ENCODE data around the gene TRIM7.
"Not testable (repeated sequence)": the region's sequence is repeated elsewhere in the genome, so short reads cannot be mapped to it uniquely, and the experiment has no call there.

TRIM7 gene

GRCh38 chr5:181212934-181213333, 7.9 kb upstream of the TRIM7 start:
- no peak for DNase-seq (ENCODE audit: low spot score)

GRCh38 chr5:181212080-181212479, 7.1 kb upstream of the TRIM7 start:
- no peak for DNase-seq (ENCODE audit: low spot score)

GRCh38 chr5:181211208-181211607, 6.2 kb upstream of the TRIM7 start:
- DNase-seq (ENCODE audit: low spot score) = no peak

GRCh38 chr5:181210698-181211097, 5.7 kb upstream of the TRIM7 start:
- DNase-seq (ENCODE audit: low spot score) = not testable (repeated sequence)

- not testable (repeated sequence) for DNase-seq (ENCODE audit: low spot score)
These were observed 5.2 kb upstream of the TRIM7 start for GRCh38 chr5:181210148-181210547.

GRCh38 chr5:181209006-181209405, 4.0 kb upstream of the TRIM7 start:
- DNase-seq (ENCODE audit: low spot score) = not testable (repeated sequence)

GRCh38 chr5:181207960-181208253, 2.9 kb upstream of the TRIM7 start:
- DNase-seq (ENCODE audit: low spot score) = no peak

GRCh38 chr5:181207214-181207959, 2.4 kb upstream of the TRIM7 start:
- peak; percentile 91 for DNase-seq (ENCODE audit: low spot score)

- DNase-seq (ENCODE audit: low spot score) = no peak
These were observed 1.0 kb upstream of the TRIM7 start for GRCh38 chr5:181205761-181206649.

- no peak for DNase-seq (ENCODE audit: low spot score)
These were observed 727 bp downstream of the TRIM7 start for GRCh38 chr5:181204113-181204825.

GRCh38 chr5:181203777-181204112, 1.3 kb downstream of the TRIM7 start:
- DNase-seq (ENCODE audit: low spot score) = no peak

GRCh38 chr5:181203093-181203711, 1.8 kb downstream of the TRIM7 start:
- no peak for DNase-seq (ENCODE audit: low spot score)

GRCh38 chr5:181200816-181201215, 4.2 kb downstream of the TRIM7 start:
- no peak for DNase-seq (ENCODE audit: low spot score)

- DNase-seq (ENCODE audit: low spot score) = no peak
These were observed 4.9 kb downstream of the TRIM7 start for GRCh38 chr5:181199881-181200638.

- no peak for DNase-seq (ENCODE audit: low spot score)
These were observed 6.0 kb downstream of the TRIM7 start for GRCh38 chr5:181198905-181199519.

GRCh38 chr5:181198106-181198685, 6.8 kb downstream of the TRIM7 start:
- DNase-seq (ENCODE audit: low spot score) = no peak

- DNase-seq (ENCODE audit: low spot score) = no peak
These were observed 7.6 kb downstream of the TRIM7 start for GRCh38 chr5:181197326-181197951.

- DNase-seq (ENCODE audit: low spot score) = no peak
These were observed 9.7 kb downstream of the TRIM7 start for GRCh38 chr5:181195249-181195761.

GRCh38 chr5:181194489-181195248, 10.3 kb downstream of the TRIM7 start:
- no peak for DNase-seq (ENCODE audit: low spot score)
